ENCODE data around the gene ALG5.

DNA sequence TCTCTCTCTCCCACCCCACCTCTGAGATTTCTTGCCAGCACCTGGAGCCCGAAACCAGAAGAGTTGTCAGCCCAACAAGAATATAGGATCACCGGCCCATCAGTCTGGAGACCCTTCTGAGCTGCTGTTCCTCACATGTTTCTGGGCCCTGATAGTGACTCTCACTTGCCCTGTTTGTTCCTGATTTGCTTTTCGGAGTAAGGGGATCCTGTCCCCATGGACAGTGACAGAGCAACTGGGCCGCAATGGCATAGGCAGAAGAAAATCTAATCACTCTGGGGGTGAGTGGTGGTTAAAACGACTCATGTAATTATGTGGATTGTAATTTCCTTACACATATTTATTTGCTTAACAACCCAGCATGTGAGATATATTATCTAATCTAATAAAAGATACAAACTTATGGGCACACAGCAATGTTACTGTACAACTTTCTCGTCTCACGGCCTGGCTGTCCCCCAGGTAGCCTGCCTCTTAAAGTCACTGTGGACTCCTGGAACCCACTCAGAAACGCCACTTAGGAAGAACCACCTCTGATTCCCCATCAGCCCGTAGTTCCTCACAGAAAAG lies 78.4 kb downstream of the ALG5 start:
- TF ChIP-seq, protein P1, sequence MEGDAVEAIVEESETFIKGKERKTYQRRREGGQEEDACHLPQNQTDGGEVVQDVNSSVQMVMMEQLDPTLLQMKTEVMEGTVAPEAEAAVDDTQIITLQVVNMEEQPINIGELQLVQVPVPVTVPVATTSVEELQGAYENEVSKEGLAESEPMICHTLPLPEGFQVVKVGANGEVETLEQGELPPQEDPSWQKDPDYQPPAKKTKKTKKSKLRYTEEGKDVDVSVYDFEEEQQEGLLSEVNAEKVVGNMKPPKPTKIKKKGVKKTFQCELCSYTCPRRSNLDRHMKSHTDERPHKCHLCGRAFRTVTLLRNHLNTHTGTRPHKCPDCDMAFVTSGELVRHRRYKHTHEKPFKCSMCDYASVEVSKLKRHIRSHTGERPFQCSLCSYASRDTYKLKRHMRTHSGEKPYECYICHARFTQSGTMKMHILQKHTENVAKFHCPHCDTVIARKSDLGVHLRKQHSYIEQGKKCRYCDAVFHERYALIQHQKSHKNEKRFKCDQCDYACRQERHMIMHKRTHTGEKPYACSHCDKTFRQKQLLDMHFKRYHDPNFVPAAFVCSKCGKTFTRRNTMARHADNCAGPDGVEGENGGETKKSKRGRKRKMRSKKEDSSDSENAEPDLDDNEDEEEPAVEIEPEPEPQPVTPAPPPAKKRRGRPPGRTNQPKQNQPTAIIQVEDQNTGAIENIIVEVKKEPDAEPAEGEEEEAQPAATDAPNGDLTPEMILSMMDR (IDR thresholded peaks at IDR 0.05), result no peak
- TF ChIP-seq POLR2A (IDR thresholded peaks at IDR 0.05), result no peak

Data from vagina (tissue), 2 donors.